Neuronal stem cell (in vitro differentiated cells): ENCODE results near the gene SF3B4.

Experiments
- DNase-seq: peaks from one replicate; pipeline ENCODE4 v3.0.0-alpha.2; 2013; ENCODE audit warnings: low spot score
- H2AFZ ChIP-seq: one replicate; pipeline ENCODE4 v1.6.1; 2013; ENCODE audit warnings: mild to moderate bottlenecking, low read length, inconsistent platforms
- H2AK5ac ChIP-seq: 2 replicates; pipeline ENCODE4 v1.6.1; 2013; ENCODE audit warnings: low read depth, mild to moderate bottlenecking, inconsistent platforms, low read length, moderate library complexity, mixed read lengths
- H2BK120ac ChIP-seq: 2 replicates; pipeline ENCODE4 v1.6.1; 2013; ENCODE audit warnings: low read depth, mild to moderate bottlenecking, inconsistent platforms, low read length, moderate library complexity, mixed read lengths
- H2BK12ac ChIP-seq: one replicate; pipeline ENCODE4 v1.6.1; 2013; ENCODE audit warnings: low read length, inconsistent platforms
- H2BK15ac ChIP-seq: 2 replicates; pipeline ENCODE4 v1.6.1; 2013; ENCODE audit warnings: mild to moderate bottlenecking, low read length, inconsistent platforms, mixed read lengths
- H2BK5ac ChIP-seq: one replicate; pipeline ENCODE4 v1.6.1; 2013; ENCODE audit warnings: inconsistent platforms, mild to moderate bottlenecking, low read length, moderate library complexity
- H3K14ac ChIP-seq: one replicate; pipeline ENCODE4 v1.6.1; 2013; ENCODE audit warnings: low read length, inconsistent platforms
- H3K18ac ChIP-seq: 2 replicates; pipeline ENCODE4 v1.6.1; 2013; ENCODE audit warnings: low read length, inconsistent platforms
- H3K23ac ChIP-seq: 2 replicates; pipeline ENCODE4 v1.6.1; 2013; ENCODE audit warnings: low read depth, mild to moderate bottlenecking, mixed read lengths, low read length, inconsistent platforms; ENCODE audit not compliant: poor library complexity
- H3K27ac ChIP-seq: replicated peaks from 3 replicates; pipeline ENCODE4 v1.5.1; 2013; ENCODE audit warnings: low read length, inconsistent platforms
- H3K27me3 ChIP-seq, 3 experiments: 2 replicates each; pipeline ENCODE4 v1.6.1; 2013; ENCODE audit warnings: low read length in 3 of 3, mild to moderate bottlenecking in 2 of 3, inconsistent platforms in 1 of 3, low read depth in 1 of 3, mixed read lengths in 1 of 3, moderate library complexity in 1 of 3; ENCODE audit not compliant: control insufficient read depth in 3 of 3, insufficient read depth in 3 of 3
- H3K36me3 ChIP-seq, 2 donors: replicated peaks in 1 of 2; 2 replicates each; pipeline ENCODE4 v1.6.1; 2013; ENCODE audit warnings: low read length in 2 of 2; ENCODE audit not compliant: control insufficient read depth in 2 of 2, insufficient read depth in 2 of 2
- H3K4ac ChIP-seq: 2 replicates; pipeline ENCODE4 v1.6.1; 2013; ENCODE audit warnings: inconsistent platforms, mild to moderate bottlenecking, low read length, moderate library complexity
- H3K4me1 ChIP-seq, 2 donors: 1 replicate in 1 of 2; 2 replicates in 1 of 2; pipeline ENCODE4 v1.6.1; 2013; ENCODE audit warnings: low read length in 2 of 2, low read depth in 1 of 2; ENCODE audit not compliant: control insufficient read depth in 2 of 2, insufficient read depth in 1 of 2
- H3K4me2 ChIP-seq: one replicate; pipeline ENCODE4 v1.6.1; 2013; ENCODE audit warnings: mild to moderate bottlenecking, low read length, inconsistent platforms; ENCODE audit not compliant: insufficient read depth, poor library complexity, severe bottlenecking
- H3K4me3 ChIP-seq, 2 donors: 2 replicates each; pipeline ENCODE4 v1.5.1; 2013; ENCODE audit warnings: low read length in 2 of 2, mild to moderate bottlenecking in 2 of 2, inconsistent platforms in 1 of 2, moderate library complexity in 1 of 2
- H3K79me1 ChIP-seq: one replicate; pipeline ENCODE4 v1.6.1; 2013; ENCODE audit warnings: low read depth, mild to moderate bottlenecking, inconsistent platforms, low read length, moderate library complexity
- H3K9ac ChIP-seq: one replicate; pipeline ENCODE4 v1.6.1; 2013; ENCODE audit warnings: mild to moderate bottlenecking, low read depth, low read length, inconsistent platforms; ENCODE audit not compliant: poor library complexity
- H3K9me3 ChIP-seq, 2 donors: replicated peaks in 1 of 2; 2 replicates each; pipeline versions ENCODE3 to v1.6.1; 2013; ENCODE audit warnings: low read length in 2 of 2, mild to moderate bottlenecking in 2 of 2, inconsistent platforms in 1 of 2, low read depth in 1 of 2, mixed read lengths in 1 of 2, moderate library complexity in 1 of 2; ENCODE audit not compliant: control insufficient read depth in 2 of 2, insufficient read depth in 1 of 2
- H4K8ac ChIP-seq: one replicate; pipeline ENCODE4 v1.6.1; 2013; ENCODE audit warnings: low read depth, mild to moderate bottlenecking, inconsistent platforms, low read length, moderate library complexity
- H4K91ac ChIP-seq: one replicate; pipeline ENCODE4 v1.6.1; 2013; ENCODE audit warnings: low read length, low read depth, mild to moderate bottlenecking, inconsistent platforms; ENCODE audit not compliant: poor library complexity
- WGBS, 2 donors: extraction: QIAGEN DNeasy Blood & Tissue Kit; methylation state at CpG; one replicate each; pipeline ENCODE4 v1.1.7; 2013; ENCODE audit warnings: missing lambda C conversion rate in 2 of 2, mixed read lengths in 1 of 2; ENCODE audit not compliant: insufficient read length in 2 of 2, insufficient replicate concordance in 1 of 2; ENCODE audit errors: extremely low coverage in 2 of 2; 5-methylcytosine and 5-hydroxymethylcytosine counted together

The SF3B4 gene

GRCh38 chr1:149967041-149967440 lies 39.4 kb upstream of the SF3B4 start:
- H3K36me3 ChIP-seq = peaks cover 23 to 93% of the 10 kb centered on the region in 2 donors
- H2BK120ac ChIP-seq = no peak overlapping the region

GRCh38 chr1:149966405-149966804 lies 38.8 kb upstream of the SF3B4 start:
- Histone ChIP-seq H3K4ac (no peak overlapping the region), H3K27ac (no peak overlapping the region), H3K18ac (no peak overlapping the region), H3K27me3 (no peaks in the 10 kb centered on the region), H3K36me3 (peaks cover 23 to 93% of the 10 kb centered on the region in 2 donors), H3K4me3 (no peak overlapping the region), H3K79me1 (no peaks in the 10 kb centered on the region), H3K14ac (no peak overlapping the region), H3K9me3 (no peaks in the 10 kb centered on the region), H4K8ac (no peak overlapping the region), H2AFZ (no peak overlapping the region), H2AK5ac (no peak overlapping the region), H3K23ac (no peak overlapping the region), H2BK15ac (no peak overlapping the region), H2BK5ac (no peak overlapping the region), H3K4me1 (no peaks in the 10 kb centered on the region), H4K91ac (no peak overlapping the region), H3K4me2 (no peak overlapping the region), H2BK120ac (no peak overlapping the region), H2BK12ac (no peak overlapping the region), H3K9ac (no peak overlapping the region)
- WGBS, 2 donors = no CpG with 5 or more reads among the region's 1 CpG
- DNase-seq = no peak

More at GRCh38 chr1:149967041-149967440, 39.4 kb upstream of the SF3B4 start:
- Histone ChIP-seq H2BK12ac (no peak overlapping the region), H3K4me3 (no peak overlapping the region), H4K91ac (no peak overlapping the region), H4K8ac (no peak overlapping the region), H3K27me3 (no peaks in the 10 kb centered on the region), H3K4ac (no peak overlapping the region), H3K4me2 (no peak overlapping the region), H2AFZ (no peak overlapping the region), H3K23ac (no peak overlapping the region), H3K4me1 (no peaks in the 10 kb centered on the region), H3K9ac (no peak overlapping the region), H2BK15ac (no peak overlapping the region), H2AK5ac (no peak overlapping the region), H3K27ac (no peak overlapping the region), H3K18ac (no peak overlapping the region), H3K9me3 (no peaks in the 10 kb centered on the region), H3K14ac (no peak overlapping the region), H3K79me1 (no peaks in the 10 kb centered on the region), H2BK5ac (no peak overlapping the region)
- no peak for DNase-seq
- WGBS, 2 donors = no CpG with 5 or more reads among the region's 3 CpGs

GRCh38 chr1:149965440-149965839 lies 37.8 kb upstream of the SF3B4 start:
- no peaks in the 10 kb centered on the region for H3K79me1 ChIP-seq
- H2BK15ac ChIP-seq = no peak overlapping the region
- no peak overlapping the region for H3K4ac ChIP-seq
- H3K4me2 ChIP-seq = no peak overlapping the region
- H3K4me1 ChIP-seq = no peaks in the 10 kb centered on the region
- no peak overlapping the region for H3K14ac ChIP-seq
- H4K91ac ChIP-seq = no peak overlapping the region
- H4K8ac ChIP-seq = no peak overlapping the region
- no peak overlapping the region for H3K9ac ChIP-seq
- DNase-seq = no peak
- H3K4me3 ChIP-seq = no peak overlapping the region
- no peaks in the 10 kb centered on the region for H3K9me3 ChIP-seq
- no peak overlapping the region for H2AK5ac ChIP-seq
- no peaks in the 10 kb centered on the region for H3K27me3 ChIP-seq
- no peak overlapping the region for H3K23ac ChIP-seq
- no CpG with 5 or more reads among the region's 3 CpGs for WGBS, 2 donors
- no peak overlapping the region for H3K18ac ChIP-seq
- H2BK120ac ChIP-seq = no peak overlapping the region
- H2AFZ ChIP-seq = no peak overlapping the region
- no peak overlapping the region for H2BK12ac ChIP-seq
- H3K36me3 ChIP-seq = peaks cover 21 to 89% of the 10 kb centered on the region in 2 donors
- no peak overlapping the region for H3K27ac ChIP-seq
- H2BK5ac ChIP-seq = no peak overlapping the region

GRCh38 chr1:149963358-149963757 lies 35.8 kb upstream of the SF3B4 start:
- Histone ChIP-seq H3K27me3 (no peaks in the 10 kb centered on the region), H2BK120ac (no peak overlapping the region), H3K4me1 (no peaks in the 10 kb centered on the region), H2BK15ac (no peak overlapping the region), H3K9me3 (peaks cover 4 to 7% of the 10 kb centered on the region in 2 donors), H2BK5ac (no peak overlapping the region), H4K91ac (no peak overlapping the region), H3K79me1 (no peaks in the 10 kb centered on the region), H2BK12ac (no peak overlapping the region), H2AFZ (no peak overlapping the region), H3K18ac (no peak overlapping the region), H3K23ac (no peak overlapping the region), H4K8ac (no peak overlapping the region), H2AK5ac (no peak overlapping the region), H3K36me3 (peaks cover 24 to 90% of the 10 kb centered on the region in 2 donors), H3K14ac (no peak overlapping the region), H3K4me2 (no peak overlapping the region), H3K4ac (no peak overlapping the region), H3K4me3 (no peak overlapping the region), H3K9ac (no peak overlapping the region), H3K27ac (no peak overlapping the region)
- WGBS, 2 donors = no CpG with 5 or more reads among the region's 3 CpGs
- no peak for DNase-seq
